HG03575 (cell line): Measurements from ENCODE around the gene KCNG2.

Source experiments
- ATAC-seq: cut with Tn5 transposase; IDR thresholded peaks from one replicate; pipeline ENCODE4 v1.9.1; 2021; ENCODE audit not compliant: unreplicated experiment, insufficient number of reproducible peaks, low FRiP score; ENCODE audit errors: extremely low read depth

The KCNG2 gene

GRCh38 chr18:79795446-79795845, 2.3 kb upstream of the KCNG2 start:
- no peak for ATAC-seq

DNA sequence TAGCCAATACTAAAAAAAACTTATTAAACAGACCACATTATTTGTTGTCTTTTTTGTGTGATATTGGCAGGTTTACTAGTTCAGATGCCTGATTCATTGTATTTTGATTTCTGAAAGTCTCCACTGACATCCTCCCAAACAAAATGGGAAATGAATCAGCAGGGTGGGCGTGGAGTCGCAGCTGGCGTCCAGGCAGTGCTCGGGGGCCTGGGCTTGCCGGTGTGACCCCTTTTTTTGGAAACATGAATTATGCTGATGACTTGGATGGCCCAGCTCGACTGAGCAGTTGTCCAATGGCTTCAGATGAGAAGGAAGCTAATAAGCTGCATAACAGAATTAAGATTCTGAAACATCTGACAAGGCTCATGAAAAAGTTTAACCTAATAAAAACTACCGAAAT, 1.7 kb upstream of the KCNG2 start:
- no peak for ATAC-seq

GRCh38 chr18:79796531-79797405, 970 bp upstream of the KCNG2 start:
- ATAC-seq = no peak

DNA sequence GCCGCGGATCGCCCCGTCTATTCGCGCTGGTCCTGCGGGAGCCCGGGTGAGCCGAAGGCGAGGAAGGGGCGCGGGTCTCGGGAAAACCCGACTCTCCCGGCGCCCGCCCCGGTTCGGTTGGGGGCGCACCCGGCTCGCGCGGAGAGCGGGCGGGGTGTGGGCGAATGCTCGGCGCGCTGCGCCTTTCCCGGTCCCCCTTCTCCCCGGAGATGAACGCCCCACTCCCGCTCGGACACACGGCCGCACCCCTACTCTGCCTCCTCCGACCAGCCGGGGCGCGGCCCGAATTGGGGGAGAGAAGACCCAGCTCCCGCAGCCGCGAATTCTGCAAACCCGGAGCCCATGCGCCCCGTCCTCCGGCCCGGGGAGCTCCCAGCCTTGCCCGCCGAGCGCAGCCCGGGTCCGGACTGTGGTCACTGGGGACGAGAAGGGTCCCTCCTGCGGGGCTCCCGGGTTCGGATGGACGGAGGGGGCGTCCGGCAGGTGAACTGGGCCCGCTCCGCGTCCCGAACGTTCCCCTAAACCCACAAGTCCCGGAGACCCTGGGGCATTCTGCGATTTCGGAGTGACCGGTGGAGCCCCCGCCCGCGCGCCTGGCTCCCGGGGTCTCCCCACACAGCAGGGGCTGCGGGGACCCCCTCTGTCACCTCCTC, 734 bp downstream of the KCNG2 start:
- ATAC-seq = no peak

DNA sequence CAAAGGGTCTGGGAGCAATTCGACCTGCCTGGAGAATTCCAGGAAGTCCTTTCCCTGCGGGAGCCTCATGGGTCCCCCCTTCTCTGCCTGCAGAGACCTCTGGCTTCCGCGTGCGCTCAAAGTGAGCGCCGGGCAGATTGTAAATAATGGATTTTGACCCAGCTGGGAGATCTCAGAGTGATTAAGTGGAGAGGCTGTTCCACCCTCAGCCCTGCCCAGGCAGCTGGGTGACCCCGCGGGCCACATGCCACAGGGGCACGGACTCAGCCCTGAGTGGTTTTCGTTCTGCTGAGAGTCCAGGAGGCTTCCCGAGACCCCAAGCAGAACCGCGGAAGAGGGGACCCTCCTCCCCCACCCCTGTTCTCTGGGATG, 1.2 kb downstream of the KCNG2 start:
- no peak for ATAC-seq

- ATAC-seq = no peak
Observed at GRCh38 chr18:79799619-79800370, 2.1 kb downstream of the KCNG2 start.

GRCh38 chr18:79800371-79801180, 2.8 kb downstream of the KCNG2 start:
- ATAC-seq = no peak

DNA sequence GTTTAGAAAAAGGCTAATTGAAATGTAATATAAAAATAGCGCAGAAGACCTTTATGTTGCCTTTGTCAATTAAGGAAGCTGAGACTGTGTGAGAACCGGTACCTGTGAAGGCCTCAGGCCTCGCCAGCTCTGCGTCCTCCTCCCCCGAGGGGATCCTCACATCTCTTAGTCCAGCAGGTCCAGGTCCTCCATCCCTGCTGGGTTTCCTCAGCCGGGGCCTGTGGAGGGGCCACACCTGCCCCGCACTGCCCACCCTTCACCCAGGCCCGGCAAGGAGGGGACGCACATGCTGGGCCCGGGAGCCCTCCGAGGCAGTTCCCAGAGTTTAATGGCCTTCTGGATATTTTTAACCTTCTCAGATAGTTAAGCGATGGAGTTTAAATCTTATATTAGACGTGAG, 3.5 kb downstream of the KCNG2 start:
- no peak for ATAC-seq

- ATAC-seq = no peak
Observed at GRCh38 chr18:79801641-79802040, 3.9 kb downstream of the KCNG2 start.

DNA sequence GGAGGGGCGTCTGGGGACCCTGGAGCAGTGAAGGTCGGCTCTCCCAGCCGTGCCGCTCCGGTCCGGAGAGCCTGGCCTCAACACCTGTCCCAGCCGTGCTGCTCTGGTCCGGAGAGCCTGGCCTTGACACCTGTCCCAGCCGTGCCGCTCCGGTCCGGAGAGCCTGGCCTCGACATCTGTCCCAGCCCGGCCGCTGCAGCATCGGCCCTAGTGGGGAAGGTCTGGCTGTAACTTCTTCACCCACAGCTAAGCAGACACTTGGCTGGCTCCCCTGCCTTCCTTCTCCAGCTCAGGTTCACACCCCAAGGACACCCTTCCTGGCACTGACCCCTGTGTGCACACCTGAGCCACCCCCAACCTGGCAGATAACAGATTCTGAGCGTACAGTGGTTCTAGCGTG, 4.6 kb downstream of the KCNG2 start:
- no peak for ATAC-seq

DNA sequence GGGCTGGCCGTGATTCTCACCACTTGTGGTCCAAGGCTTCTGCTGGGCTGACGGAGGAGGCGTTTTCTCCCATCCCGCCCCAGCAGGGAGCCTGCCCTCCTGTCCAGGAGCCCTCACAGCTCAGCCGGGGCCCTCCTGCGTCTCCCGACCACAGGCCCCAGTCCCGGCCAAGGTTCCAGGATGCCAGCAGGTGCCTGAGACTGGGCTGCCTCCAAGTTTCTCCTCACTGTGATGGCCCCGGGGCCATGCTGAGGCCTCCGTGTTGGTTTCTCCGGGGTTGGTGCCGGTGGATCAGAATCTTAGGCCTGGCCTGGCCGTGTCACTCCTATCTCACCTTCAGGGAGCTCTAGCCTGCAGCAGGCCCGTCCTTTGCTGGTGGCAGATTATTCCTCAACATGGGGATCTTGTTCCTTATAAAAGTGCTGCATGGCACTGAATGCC, 5.9 kb downstream of the KCNG2 start:
- ATAC-seq = no peak

GRCh38 chr18:79804130-79804787, 6.5 kb downstream of the KCNG2 start:
- ATAC-seq = no peak

GRCh38 chr18:79805211-79805887, 7.6 kb downstream of the KCNG2 start:
- ATAC-seq = no peak

- ATAC-seq = no peak
Observed at GRCh38 chr18:79805926-79806487, 8.3 kb downstream of the KCNG2 start.

- no peak for ATAC-seq
Observed at GRCh38 chr18:79806976-79807841, 9.5 kb downstream of the KCNG2 start.

DNA sequence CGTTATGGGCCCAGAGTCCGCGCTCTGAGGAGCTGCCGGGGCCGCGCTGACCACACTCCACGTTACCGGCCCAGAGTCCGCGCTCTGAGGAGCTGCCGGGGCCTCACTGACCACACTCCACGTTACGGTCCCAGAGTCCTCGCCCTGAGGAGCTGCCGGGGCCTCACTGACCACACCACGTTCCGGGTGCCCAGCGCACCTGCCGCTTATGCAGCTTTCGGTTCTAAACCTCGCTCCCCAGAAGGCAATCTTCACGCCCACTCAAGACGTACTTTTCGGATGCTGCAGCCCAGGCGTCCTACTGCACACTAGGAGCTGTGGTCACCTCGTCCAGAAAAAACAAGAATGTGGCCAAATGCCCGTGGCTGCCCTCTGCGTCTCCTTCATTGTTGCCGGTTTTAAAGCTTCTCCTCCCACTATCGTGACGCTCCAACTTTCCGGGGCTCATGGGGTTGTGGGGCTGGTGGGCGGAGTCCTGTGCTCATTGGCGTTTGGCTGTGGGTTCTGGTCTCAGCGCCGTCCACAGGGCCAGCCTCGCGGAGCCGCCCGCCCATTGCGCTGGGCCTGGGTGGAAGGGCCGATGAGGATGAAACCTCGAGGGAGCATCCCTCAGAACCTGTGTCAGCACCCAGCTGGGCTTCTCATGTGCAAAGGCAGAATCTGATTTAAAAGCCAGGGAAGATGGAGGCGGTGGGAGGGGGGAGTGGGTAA, 11.9 kb downstream of the KCNG2 start:
- ATAC-seq = no peak
